Measurements from ENCODE around the gene FBXO46. TPM values are rescaled to one million over a fixed set of nuclear protein-coding genes. Genes with fewer than 3 reads are reported as not detected.

FBXO46 gene
- total and polyA plus RNA-seq, 2 donors (not counting 3 experiments of a cell fraction or from before 2014, with no cell fraction given): 7.7 to 21.2 TPM

DNA sequence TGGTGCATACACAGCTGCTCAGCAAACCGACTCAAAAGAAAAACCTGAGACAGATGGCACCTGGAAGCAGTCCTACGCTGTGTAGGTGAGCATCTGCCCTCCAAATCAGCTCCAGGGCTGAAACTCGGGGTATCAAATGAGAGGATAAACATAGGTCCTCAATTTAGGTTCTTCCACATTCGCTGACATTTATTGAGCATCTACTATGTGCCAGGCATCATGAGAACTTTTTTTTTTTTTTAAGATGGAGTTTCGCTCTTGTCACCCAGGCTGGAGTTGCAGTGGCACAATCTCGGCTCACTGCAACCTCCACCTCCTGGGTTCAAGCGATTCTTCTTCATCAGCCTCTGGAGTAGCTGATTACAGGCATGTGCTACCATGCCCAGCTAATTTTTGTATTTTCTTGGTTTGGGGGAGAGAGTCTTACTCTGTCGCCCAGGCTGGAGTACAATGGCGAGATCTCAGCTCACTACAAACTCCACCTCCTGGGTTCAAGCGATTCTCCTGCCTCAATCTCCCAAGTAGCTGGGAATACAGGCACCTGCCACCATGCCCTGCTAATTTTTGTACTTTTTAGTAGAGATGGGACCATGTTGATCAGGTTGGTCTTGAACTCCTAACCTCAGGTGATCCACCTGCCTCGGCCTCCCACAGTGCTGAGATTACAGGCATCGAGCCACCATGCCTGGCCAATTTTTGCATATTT is 24.8 kb downstream of the FBXO46 start:
- dilution Hi-C loops (cut with MboI; ENCODE audit: extremely low pct_ligation_motif_present, low sequenced_read_pairs): no loop called here
- intact Hi-C loops (cut with micrococcal nuclease): no loop called here
- H3K4me2 ChIP-seq (ENCODE audit: insufficient read depth, low read length): no peak overlapping the region
- H4K20me1 ChIP-seq (replicated peaks; ENCODE audit: control insufficient read depth, extremely low read depth, insufficient read depth, low read length): no peaks in the 10 kb centered on the region
- no peak overlapping the region for H3K27ac ChIP-seq (ENCODE audit: insufficient read depth, low read depth, low read length)
- POLR2A ChIA-PET: interaction anchor here (0.5 kb wide), 1 partner anchor 55 kb away, joined by 3 read pairs; no protein-coding TSS in a partner anchor
- no TSS peak for BruUV-seq (replicated peaks)
- H3K4me3 ChIP-seq (replicated peaks in 1 of 3; ENCODE audit: insufficient read depth in 1 of 3, low read depth in 1 of 3, low read length in 3 of 3): no peak overlapping the region
- H2AFZ ChIP-seq (ENCODE audit: low read depth, low read length): no peak overlapping the region
- no peak overlapping the region for H3K9ac ChIP-seq (replicated peaks; ENCODE audit: extremely low read depth, insufficient read depth, low read length)
- no peaks in the 10 kb centered on the region for H3K79me2 ChIP-seq (ENCODE audit: control insufficient read depth, insufficient read depth, low read length)
- H3K4me1 ChIP-seq (ENCODE audit: control insufficient read depth, extremely low read depth, insufficient read depth, low read length): no peaks in the 10 kb centered on the region
- H3K36me3 ChIP-seq (ENCODE audit: control insufficient read depth in 2 of 2, extremely low read depth in 1 of 2, insufficient read depth in 2 of 2, low read length in 2 of 2): peaks cover 0 to 3% of the 10 kb centered on the region in 2 experiments
- no peak for FAIRE-seq
- DNase-seq (ENCODE audit: low read depth, low spot score): no peak
- no peaks in the 10 kb centered on the region for H3K27me3 ChIP-seq (ENCODE audit: control insufficient read depth in 2 of 2, insufficient read depth in 2 of 2, low read length in 2 of 2)
- H3K9me1 ChIP-seq (replicated peaks; ENCODE audit: control insufficient read depth, extremely low read depth, insufficient read depth, low read length): no peaks in the 10 kb centered on the region
- CTCF ChIA-PET: interaction anchor here (0.8 to 1.5 kb wide), 3 partner anchors 11 to 51 kb away, joined by 3 read pairs; no protein-coding TSS in a partner anchor
- H3K9me3 ChIP-seq (replicated peaks; ENCODE audit: control insufficient read depth, insufficient read depth, low read length): no peaks in the 10 kb centered on the region
- TF ChIP-seq POLR2A (IDR thresholded peaks at IDR 0.05; ENCODE audit: low read depth, low read length) (no peak), MYC (IDR thresholded peaks at IDR 0.05; ENCODE audit: low read depth, low read length) (no peak), JUN (IDR thresholded peaks at IDR 0.05; ENCODE audit: borderline replicate concordance, insufficient read depth, insufficient read length, low read depth) (no peak), EZH2 (IDR thresholded peaks at IDR 0.05; ENCODE audit: borderline replicate concordance, low read depth, low read length, severe bottlenecking) (no peak), POLR2AphosphoS5 (IDR thresholded peaks at IDR 0.05; ENCODE audit: insufficient read depth, low read depth, low read length) (no peak)

GRCh38 chr19:45705115-45705514 is 25.6 kb downstream of the FBXO46 start:
- no peak for DNase-seq (ENCODE audit: low read depth, low spot score)
- Histone ChIP-seq H3K27ac (ENCODE audit: insufficient read depth, low read depth, low read length) (no peak overlapping the region), H3K4me2 (ENCODE audit: insufficient read depth, low read length) (no peak overlapping the region), H3K9me1 (replicated peaks; ENCODE audit: control insufficient read depth, extremely low read depth, insufficient read depth, low read length) (no peaks in the 10 kb centered on the region), H3K9me3 (replicated peaks; ENCODE audit: control insufficient read depth, insufficient read depth, low read length) (no peaks in the 10 kb centered on the region), H3K9ac (replicated peaks; ENCODE audit: extremely low read depth, insufficient read depth, low read length) (no peak overlapping the region), H3K27me3 (ENCODE audit: control insufficient read depth in 2 of 2, insufficient read depth in 2 of 2, low read length in 2 of 2) (no peaks in the 10 kb centered on the region), H3K36me3 (ENCODE audit: control insufficient read depth in 2 of 2, extremely low read depth in 1 of 2, insufficient read depth in 2 of 2, low read length in 2 of 2) (peaks cover 0 to 3% of the 10 kb centered on the region in 2 experiments), H3K4me3 (replicated peaks in 1 of 3; ENCODE audit: insufficient read depth in 1 of 3, low read depth in 1 of 3, low read length in 3 of 3) (no peak overlapping the region), H3K4me1 (ENCODE audit: control insufficient read depth, extremely low read depth, insufficient read depth, low read length) (no peaks in the 10 kb centered on the region), H3K79me2 (ENCODE audit: control insufficient read depth, insufficient read depth, low read length) (no peaks in the 10 kb centered on the region), H4K20me1 (replicated peaks; ENCODE audit: control insufficient read depth, extremely low read depth, insufficient read depth, low read length) (no peaks in the 10 kb centered on the region), H2AFZ (ENCODE audit: low read depth, low read length) (no peak overlapping the region)
- dilution Hi-C loops (cut with MboI; ENCODE audit: extremely low pct_ligation_motif_present, low sequenced_read_pairs) (no loop called here), intact Hi-C loops (cut with micrococcal nuclease) (no loop called here)
- ChIA-PET POLR2A (interaction anchor here (0.5 kb wide), 1 partner anchor 56 kb away, joined by 3 read pairs; no protein-coding TSS in a partner anchor), CTCF (interaction anchor here (1.4 to 1.8 kb wide), 2 partner anchors 12 kb away, joined by 3 to 7 read pairs; partner anchors contain the start of gene QPCTL)
- no TSS peak for BruUV-seq (replicated peaks)
- no peak for TF ChIP-seq FOS (IDR thresholded peaks at IDR 0.05; ENCODE audit: borderline replicate concordance, insufficient read depth, low read length)
- no peak for TF ChIP-seq POLR2AphosphoS5 (IDR thresholded peaks at IDR 0.05; ENCODE audit: insufficient read depth, low read depth, low read length)
- TF ChIP-seq EZH2 (IDR thresholded peaks at IDR 0.05; ENCODE audit: borderline replicate concordance, low read depth, low read length, severe bottlenecking): no peak
- TF ChIP-seq MYC (IDR thresholded peaks at IDR 0.05; ENCODE audit: low read depth, low read length): no peak
- TF ChIP-seq MAX (IDR thresholded peaks at IDR 0.05; ENCODE audit: insufficient read depth, insufficient read length): no peak
- no peak for TF ChIP-seq CTCF (IDR thresholded peaks at IDR 0.05; ENCODE audit: extremely low read depth in 1 of 2, insufficient read depth in 1 of 2, low read depth in 1 of 2, low read length in 2 of 2)
- TF ChIP-seq GATA2 (IDR thresholded peaks at IDR 0.05; ENCODE audit: insufficient read depth, insufficient read length, low read depth, low read length): no peak
- TF ChIP-seq POLR2A (IDR thresholded peaks at IDR 0.05; ENCODE audit: low read depth, low read length): no peak
- no peak for TF ChIP-seq JUN (IDR thresholded peaks at IDR 0.05; ENCODE audit: borderline replicate concordance, insufficient read depth, insufficient read length, low read depth)
- no peak for FAIRE-seq

Measured in endothelial cell of umbilical vein (primary cell).